Activated CD4-positive, alpha-beta memory T cell treated with anti-CD3 and anti-CD28 coated beads, Interleukin-2, amount 10 ng/mL, durations not matched to agents 7 days and 5 days (primary cell): ENCODE measurements around the gene PSTPIP1. TPM values are rescaled to one million over a fixed set of nuclear protein-coding genes. Genes with fewer than 3 reads are reported as not detected.

ENCODE experiments used
- CTCF ChIA-PET: fragments of 350-600 bp; sonication (Branson Sonifier 250); formaldehyde crosslinking; loops from one replicate; lab custom pipeline; 2021; ENCODE audit warnings: antibody characterized with exemption, inconsistent platforms; lab: Charles Lee
- POLR2A ChIA-PET: fragments of 350-600 bp; sonication (Branson Sonifier 250); formaldehyde crosslinking; loops from one replicate; lab custom pipeline; 2021; ENCODE audit warnings: antibody characterized with exemption; lab: Charles Lee
- DNase-seq: peaks from one replicate; pipeline ENCODE4 v3.0.0-alpha.2; 2020
- H3K27ac Mint-ChIP-seq: one replicate; pipeline ENCODE4 v1.8.0; 2021; ENCODE audit warnings: mild to moderate bottlenecking, mixed read lengths
- H3K27me3 Mint-ChIP-seq: one replicate; pipeline ENCODE4 v1.8.0; 2021; ENCODE audit warnings: mixed read lengths
- H3K36me3 Mint-ChIP-seq: one replicate; pipeline ENCODE4 v1.8.0; 2021; ENCODE audit warnings: low read depth, mixed read lengths
- H3K4me1 Mint-ChIP-seq: one replicate; pipeline ENCODE4 v1.8.0; 2021; ENCODE audit warnings: mixed read lengths
- H3K4me3 Mint-ChIP-seq: one replicate; pipeline ENCODE4 v1.8.0; 2021; ENCODE audit warnings: mild to moderate bottlenecking, mixed read lengths
- H3K9me3 Mint-ChIP-seq: one replicate; pipeline ENCODE4 v1.8.0; 2021; ENCODE audit warnings: mixed read lengths
- total RNA-seq, 2 experiments: library from RNA; stranded (reverse); gene quantifications; one replicate each; pipeline ENCODE4 v1.2.3, GENCODE V29; 2021

Gene PSTPIP1
- total RNA-seq, 2 experiments from 2014 or later: 181 to 187 TPM

DNA sequence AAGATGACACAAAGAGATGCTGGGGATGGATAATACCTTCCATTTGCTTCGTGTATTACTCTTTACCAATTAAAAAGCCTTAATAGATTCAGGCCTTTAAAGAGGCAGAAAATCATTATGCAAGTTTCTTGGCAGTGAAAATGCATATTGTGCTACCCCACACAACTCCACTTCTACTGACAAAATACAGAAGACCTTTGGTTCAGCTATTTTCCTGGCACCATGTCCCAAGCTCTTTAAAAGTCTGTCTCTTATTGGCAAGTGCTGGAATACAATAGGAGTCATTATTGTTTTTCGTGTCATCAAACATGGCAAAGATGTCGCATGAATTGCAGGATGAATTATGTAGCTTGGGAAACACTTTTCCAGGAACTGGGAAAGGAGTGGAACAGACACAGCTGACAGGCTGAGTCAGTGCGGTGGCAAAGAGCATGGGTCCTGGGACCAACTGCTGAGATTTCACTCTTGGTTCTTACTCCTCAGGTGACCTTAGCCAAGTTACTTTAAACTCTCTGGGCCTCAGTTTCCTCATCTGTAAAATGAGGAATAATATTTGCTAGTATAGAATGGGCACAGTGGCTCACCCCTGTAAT is 81.5 kb downstream of the PSTPIP1 start:
- CTCF ChIA-PET: no interaction called here
- DNase-seq: no peak

DNA sequence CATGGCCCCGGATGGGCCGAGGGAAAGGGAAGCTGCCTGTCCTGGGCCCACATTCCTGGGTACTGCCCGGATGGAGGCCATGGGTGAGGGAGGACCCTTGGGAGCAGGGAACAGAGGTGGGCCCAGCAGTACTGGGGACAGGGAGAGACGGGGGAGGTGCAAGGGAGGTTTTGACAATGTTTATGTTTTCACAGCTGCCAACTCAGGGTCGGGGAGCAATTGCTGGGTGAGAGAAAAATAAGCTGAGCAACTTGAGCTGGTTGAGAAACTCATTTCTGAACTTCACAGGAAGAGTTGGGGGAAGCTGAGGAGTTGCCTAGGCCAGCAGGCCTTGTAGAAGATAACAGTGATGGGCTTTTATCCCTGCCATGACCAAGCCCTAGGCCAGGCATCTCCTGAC is 87.0 kb downstream of the PSTPIP1 start:
- no peak for DNase-seq
- H3K36me3 Mint-ChIP-seq: no peaks in the 10 kb centered on the region
- no peak overlapping the region for H3K27ac Mint-ChIP-seq
- H3K27me3 Mint-ChIP-seq: no peaks in the 10 kb centered on the region
- no peaks in the 10 kb centered on the region for H3K9me3 Mint-ChIP-seq
- CTCF ChIA-PET: no interaction called here
- H3K4me1 Mint-ChIP-seq: peaks cover 28% of the 10 kb centered on the region
- H3K4me3 Mint-ChIP-seq: no peak overlapping the region
- POLR2A ChIA-PET: interaction anchor here (0.6 kb wide), 2 partner anchors 393 to 979 kb away, joined by 3 read pairs; no protein-coding TSS in a partner anchor

More for the DNA sequence above, 81.5 kb downstream of the PSTPIP1 start:
- Mint-ChIP-seq H3K27me3 (peaks cover 3% of the 10 kb centered on the region), H3K36me3 (no peaks in the 10 kb centered on the region), H3K4me1 (peaks cover under 1% of the 10 kb centered on the region), H3K9me3 (no peaks in the 10 kb centered on the region), H3K27ac (no peak overlapping the region), H3K4me3 (no peak overlapping the region)
- POLR2A ChIA-PET: no interaction called here

DNA sequence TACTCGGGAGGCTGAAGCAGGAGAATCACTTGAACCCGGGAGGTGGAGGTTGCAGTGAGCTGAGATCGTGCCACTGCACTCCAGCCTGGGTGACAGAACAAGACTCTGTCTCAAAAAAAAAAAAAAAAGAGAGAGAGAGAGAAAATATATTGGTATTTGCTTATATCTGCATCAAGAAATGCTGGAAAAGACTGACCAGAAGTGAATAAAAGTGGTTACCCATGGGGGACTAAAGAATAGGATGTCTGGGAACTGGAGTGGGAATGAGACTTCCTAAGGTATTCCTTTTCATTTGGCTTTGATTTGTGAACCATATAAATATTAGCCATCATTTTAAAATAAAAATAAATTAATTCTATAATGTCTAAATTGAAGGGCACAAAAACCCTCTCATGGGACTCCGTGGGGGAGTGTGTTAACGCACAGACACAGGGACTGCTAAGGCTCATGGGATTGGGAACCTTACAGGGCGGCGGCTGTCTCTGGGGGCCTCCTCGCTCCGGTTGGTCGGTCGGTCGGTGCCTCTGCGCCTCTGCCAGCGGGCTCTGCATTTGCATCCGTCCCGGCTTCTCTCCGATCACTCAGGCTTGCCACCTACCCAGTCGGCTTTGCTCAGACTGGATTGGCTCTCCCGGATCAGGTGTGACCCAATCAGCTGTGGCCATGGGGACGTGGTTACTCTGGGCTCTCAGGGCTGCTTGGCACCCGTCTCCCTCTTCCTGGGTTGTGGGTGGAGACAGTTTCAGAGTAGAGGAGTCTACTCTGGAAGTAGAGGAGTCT is 88.6 kb downstream of the PSTPIP1 start:
- CTCF ChIA-PET: no interaction called here

DNA sequence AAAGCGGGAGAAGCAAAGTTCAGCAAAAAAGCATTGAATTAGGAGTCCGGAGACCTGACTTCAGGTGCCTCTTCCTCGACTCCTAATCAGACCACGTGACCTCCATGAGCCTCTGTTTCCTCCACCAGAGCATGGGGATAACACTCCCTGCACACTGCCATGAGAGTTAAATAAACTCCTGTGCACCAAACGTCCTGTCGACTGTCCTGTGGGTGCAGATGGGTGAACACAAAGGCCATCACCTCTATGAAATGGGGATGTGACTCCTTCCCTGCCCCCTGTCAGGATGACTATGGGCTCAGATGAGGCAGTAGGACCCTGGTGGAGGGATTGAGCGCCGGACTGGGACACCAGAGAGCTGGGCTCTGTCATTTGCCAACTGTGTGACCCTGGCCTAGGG is 89.5 kb downstream of the PSTPIP1 start:
- no peak overlapping the region for H3K4me3 Mint-ChIP-seq
- H3K9me3 Mint-ChIP-seq: no peaks in the 10 kb centered on the region
- DNase-seq: no peak
- H3K27ac Mint-ChIP-seq: no peak overlapping the region
- CTCF ChIA-PET: no interaction called here
- no peaks in the 10 kb centered on the region for H3K27me3 Mint-ChIP-seq
- H3K36me3 Mint-ChIP-seq: no peaks in the 10 kb centered on the region
- H3K4me1 Mint-ChIP-seq: peaks cover 28% of the 10 kb centered on the region
- POLR2A ChIA-PET: no interaction called here

More for the DNA sequence above, 88.6 kb downstream of the PSTPIP1 start:
- Mint-ChIP-seq H3K4me1 (peaks cover 28% of the 10 kb centered on the region), H3K4me3 (peak overlapping the region; percentile 21), H3K36me3 (no peaks in the 10 kb centered on the region), H3K27me3 (no peaks in the 10 kb centered on the region), H3K9me3 (no peaks in the 10 kb centered on the region), H3K27ac (no peak overlapping the region)
- DNase-seq: peak; percentile 61
- POLR2A ChIA-PET: no interaction called here

DNA sequence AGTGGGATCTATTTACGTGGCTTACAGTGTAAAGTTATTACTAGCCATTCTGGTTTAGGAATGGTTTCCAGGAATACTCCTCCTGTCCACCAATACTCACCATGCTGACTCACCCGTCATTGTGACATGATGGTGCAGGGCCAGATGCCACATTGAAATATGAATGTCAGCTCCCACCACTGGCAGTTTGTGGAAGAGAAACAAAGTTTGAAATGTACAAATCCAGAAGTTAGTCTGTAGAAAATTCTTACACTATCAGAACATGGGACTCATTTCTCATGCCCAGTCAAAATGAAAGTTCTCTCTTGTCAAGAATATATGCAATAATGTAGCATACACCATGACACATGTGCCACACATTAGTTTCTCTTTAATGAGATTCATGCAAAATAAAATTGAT is 90.4 kb downstream of the PSTPIP1 start:
- H3K4me1 Mint-ChIP-seq: peaks cover 28% of the 10 kb centered on the region
- ChIA-PET POLR2A (no interaction called here), CTCF (no interaction called here)
- no peaks in the 10 kb centered on the region for H3K27me3 Mint-ChIP-seq
- H3K27ac Mint-ChIP-seq: no peak overlapping the region
- no peak overlapping the region for H3K4me3 Mint-ChIP-seq
- DNase-seq: no peak
- no peaks in the 10 kb centered on the region for H3K36me3 Mint-ChIP-seq
- no peaks in the 10 kb centered on the region for H3K9me3 Mint-ChIP-seq

Other genes with a start within 250 kb of the PSTPIP1 start
- 10 to 100 TPM; 19.2 to 21.9 TPM for gene SCAPER, start 89.8 kb upstream of the PSTPIP1 start, total RNA-seq
- gene RCN2, start 63.4 kb upstream of the PSTPIP1 start, total RNA-seq: 10 to 100 TPM; 23.0 to 24.9 TPM
- 10 to 100 TPM; 12.4 to 13.9 TPM for gene TSPAN3, start 76.0 kb downstream of the PSTPIP1 start, total RNA-seq